ENCODE data around the gene PTCSC3. TPM values are rescaled to one million over a fixed set of nuclear protein-coding genes. Genes with fewer than 3 reads are reported as not detected.

PTCSC3 gene
- total and polyA plus RNA-seq, 2 experiments from 2014 or later: not detected

DNA sequence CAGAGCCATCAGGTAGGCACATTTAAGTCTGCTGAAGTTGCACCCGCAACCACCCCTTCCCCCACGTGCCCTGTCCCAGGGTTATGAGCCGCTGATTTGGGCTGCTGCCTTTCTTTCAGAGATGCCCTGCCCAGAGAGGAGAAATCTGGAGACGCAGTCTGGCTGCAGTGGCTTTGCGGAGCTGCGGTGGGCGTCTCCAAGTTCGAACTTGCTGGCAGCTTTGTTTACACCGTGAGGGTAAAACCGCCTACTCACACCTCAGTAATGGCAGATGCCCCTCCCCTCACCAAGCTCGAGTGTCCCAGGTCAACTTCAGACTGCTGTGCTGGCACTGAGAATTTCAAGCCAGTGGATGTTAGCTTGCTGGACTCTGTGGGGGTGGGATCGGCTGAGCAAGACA, 14.7 kb downstream of the PTCSC3 start:
- Histone ChIP-seq H3K79me2 (replicated peaks; ENCODE audit: insufficient read depth) (no peaks in the 10 kb centered on the region), H3K4me3 (peak overlapping the region; percentile 45), H3F3A (replicated peaks; ENCODE audit: low read depth) (no peaks in the 10 kb centered on the region), H3K36me3 (ENCODE audit: insufficient read depth) (no peaks in the 10 kb centered on the region), H3K9me2 (ENCODE audit: insufficient read depth) (no peaks in the 10 kb centered on the region), H3K27ac (ENCODE audit: low read depth) (no peak overlapping the region), H4K20me1 (replicated peaks; ENCODE audit: insufficient read depth) (no peaks in the 10 kb centered on the region), H2AFZ (peak overlapping the region; percentile 99), H3K4me2 (peak overlapping the region; percentile 70), H3K27me3 (ENCODE audit: insufficient read depth) (no peaks in the 10 kb centered on the region), H3K4me1 (ENCODE audit: insufficient read depth) (no peaks in the 10 kb centered on the region)
- no peaks in the 10 kb centered on the region for H3K27me3 Mint-ChIP-seq (ENCODE audit: insufficient read depth, low read depth, poor library complexity)
- DNase-seq (ENCODE audit: low spot score) (peak; percentile 61), ATAC-seq (peak; percentile 86)
- H3K4me3 Mint-ChIP-seq: no peak overlapping the region
- H3K4me1 Mint-ChIP-seq: no peaks in the 10 kb centered on the region
- H3K36me3 Mint-ChIP-seq (ENCODE audit: low read depth): no peaks in the 10 kb centered on the region
- H3K9me3 Mint-ChIP-seq: no peaks in the 10 kb centered on the region; the same call in 2 of the 3 replicates
- H3K27ac Mint-ChIP-seq: no peak overlapping the region; the same call in 1 of the 2 replicates
- TF ChIP-seq JUNB (IDR thresholded peaks at IDR 0.05; ENCODE audit: unreplicated experiment) (no peak), EZH2phosphoT487 (IDR thresholded peaks at IDR 0.05; ENCODE audit: unreplicated experiment) (no peak), CREB1 (CRISPR knock-in tag; IDR thresholded peaks at IDR 0.05; ENCODE audit: low read depth) (no peak), POLR2AphosphoS5 (IDR thresholded peaks at IDR 0.05; ENCODE audit: low read depth) (no peak), ZNF114 (CRISPR knock-in tag; IDR thresholded peaks at IDR 0.05) (no peak), EZH2 (IDR thresholded peaks at IDR 0.05; ENCODE audit: low read depth, unreplicated experiment) (no peak), ZNF331 (CRISPR knock-in tag; IDR thresholded peaks at IDR 0.05; ENCODE audit: low read depth) (no peak), NANOG (IDR thresholded peaks at IDR 0.05; ENCODE audit: borderline replicate concordance) (no peak), STAT1 (IDR thresholded peaks at IDR 0.05; ENCODE audit: unreplicated experiment) (no peak)
- TF ChIP-seq, protein P1, sequence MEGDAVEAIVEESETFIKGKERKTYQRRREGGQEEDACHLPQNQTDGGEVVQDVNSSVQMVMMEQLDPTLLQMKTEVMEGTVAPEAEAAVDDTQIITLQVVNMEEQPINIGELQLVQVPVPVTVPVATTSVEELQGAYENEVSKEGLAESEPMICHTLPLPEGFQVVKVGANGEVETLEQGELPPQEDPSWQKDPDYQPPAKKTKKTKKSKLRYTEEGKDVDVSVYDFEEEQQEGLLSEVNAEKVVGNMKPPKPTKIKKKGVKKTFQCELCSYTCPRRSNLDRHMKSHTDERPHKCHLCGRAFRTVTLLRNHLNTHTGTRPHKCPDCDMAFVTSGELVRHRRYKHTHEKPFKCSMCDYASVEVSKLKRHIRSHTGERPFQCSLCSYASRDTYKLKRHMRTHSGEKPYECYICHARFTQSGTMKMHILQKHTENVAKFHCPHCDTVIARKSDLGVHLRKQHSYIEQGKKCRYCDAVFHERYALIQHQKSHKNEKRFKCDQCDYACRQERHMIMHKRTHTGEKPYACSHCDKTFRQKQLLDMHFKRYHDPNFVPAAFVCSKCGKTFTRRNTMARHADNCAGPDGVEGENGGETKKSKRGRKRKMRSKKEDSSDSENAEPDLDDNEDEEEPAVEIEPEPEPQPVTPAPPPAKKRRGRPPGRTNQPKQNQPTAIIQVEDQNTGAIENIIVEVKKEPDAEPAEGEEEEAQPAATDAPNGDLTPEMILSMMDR (conservative IDR thresholded peaks at IDR 0.05; ENCODE audit: low read depth in 2 of 2): no peak
- TF ChIP-seq, protein P2, sequence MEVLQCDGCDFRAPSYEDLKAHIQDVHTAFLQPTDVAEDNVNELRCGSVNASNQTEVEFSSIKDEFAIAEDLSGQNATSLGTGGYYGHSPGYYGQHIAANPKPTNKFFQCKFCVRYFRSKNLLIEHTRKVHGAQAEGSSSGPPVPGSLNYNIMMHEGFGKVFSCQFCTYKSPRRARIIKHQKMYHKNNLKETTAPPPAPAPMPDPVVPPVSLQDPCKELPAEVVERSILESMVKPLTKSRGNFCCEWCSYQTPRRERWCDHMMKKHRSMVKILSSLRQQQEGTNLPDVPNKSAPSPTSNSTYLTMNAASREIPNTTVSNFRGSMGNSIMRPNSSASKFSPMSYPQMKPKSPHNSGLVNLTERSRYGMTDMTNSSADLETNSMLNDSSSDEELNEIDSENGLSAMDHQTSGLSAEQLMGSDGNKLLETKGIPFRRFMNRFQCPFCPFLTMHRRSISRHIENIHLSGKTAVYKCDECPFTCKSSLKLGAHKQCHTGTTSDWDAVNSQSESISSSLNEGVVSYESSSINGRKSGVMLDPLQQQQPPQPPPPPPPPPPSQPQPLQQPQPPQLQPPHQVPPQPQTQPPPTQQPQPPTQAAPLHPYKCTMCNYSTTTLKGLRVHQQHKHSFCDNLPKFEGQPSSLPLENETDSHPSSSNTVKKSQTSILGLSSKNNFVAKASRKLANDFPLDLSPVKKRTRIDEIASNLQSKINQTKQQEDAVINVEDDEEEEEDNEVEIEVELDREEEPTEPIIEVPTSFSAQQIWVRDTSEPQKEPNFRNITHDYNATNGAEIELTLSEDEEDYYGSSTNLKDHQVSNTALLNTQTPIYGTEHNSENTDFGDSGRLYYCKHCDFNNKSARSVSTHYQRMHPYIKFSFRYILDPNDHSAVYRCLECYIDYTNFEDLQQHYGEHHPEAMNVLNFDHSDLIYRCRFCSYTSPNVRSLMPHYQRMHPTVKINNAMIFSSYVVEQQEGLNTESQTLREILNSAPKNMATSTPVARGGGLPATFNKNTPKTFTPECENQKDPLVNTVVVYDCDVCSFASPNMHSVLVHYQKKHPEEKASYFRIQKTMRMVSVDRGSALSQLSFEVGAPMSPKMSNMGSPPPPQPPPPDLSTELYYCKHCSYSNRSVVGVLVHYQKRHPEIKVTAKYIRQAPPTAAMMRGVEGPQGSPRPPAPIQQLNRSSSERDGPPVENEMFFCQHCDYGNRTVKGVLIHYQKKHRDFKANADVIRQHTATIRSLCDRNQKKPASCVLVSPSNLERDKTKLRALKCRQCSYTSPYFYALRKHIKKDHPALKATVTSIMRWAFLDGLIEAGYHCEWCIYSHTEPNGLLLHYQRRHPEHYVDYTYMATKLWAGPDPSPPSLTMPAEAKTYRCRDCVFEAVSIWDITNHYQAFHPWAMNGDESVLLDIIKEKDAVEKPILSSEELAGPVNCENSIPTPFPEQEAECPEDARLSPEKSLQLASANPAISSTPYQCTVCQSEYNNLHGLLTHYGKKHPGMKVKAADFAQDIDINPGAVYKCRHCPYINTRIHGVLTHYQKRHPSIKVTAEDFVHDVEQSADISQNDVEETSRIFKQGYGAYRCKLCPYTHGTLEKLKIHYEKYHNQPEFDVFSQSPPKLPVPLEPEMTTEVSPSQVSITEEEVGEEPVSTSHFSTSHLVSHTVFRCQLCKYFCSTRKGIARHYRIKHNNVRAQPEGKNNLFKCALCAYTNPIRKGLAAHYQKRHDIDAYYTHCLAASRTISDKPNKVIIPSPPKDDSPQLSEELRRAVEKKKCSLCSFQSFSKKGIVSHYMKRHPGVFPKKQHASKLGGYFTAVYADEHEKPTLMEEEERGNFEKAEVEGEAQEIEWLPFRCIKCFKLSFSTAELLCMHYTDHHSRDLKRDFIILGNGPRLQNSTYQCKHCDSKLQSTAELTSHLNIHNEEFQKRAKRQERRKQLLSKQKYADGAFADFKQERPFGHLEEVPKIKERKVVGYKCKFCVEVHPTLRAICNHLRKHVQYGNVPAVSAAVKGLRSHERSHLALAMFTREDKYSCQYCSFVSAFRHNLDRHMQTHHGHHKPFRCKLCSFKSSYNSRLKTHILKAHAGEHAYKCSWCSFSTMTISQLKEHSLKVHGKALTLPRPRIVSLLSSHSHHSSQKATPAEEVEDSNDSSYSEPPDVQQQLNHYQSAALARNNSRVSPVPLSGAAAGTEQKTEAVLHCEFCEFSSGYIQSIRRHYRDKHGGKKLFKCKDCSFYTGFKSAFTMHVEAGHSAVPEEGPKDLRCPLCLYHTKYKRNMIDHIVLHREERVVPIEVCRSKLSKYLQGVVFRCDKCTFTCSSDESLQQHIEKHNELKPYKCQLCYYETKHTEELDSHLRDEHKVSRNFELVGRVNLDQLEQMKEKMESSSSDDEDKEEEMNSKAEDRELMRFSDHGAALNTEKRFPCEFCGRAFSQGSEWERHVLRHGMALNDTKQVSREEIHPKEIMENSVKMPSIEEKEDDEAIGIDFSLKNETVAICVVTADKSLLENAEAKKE (CRISPR knock-in tag; IDR thresholded peaks at IDR 0.05): no peak
- TF ChIP-seq, protein P3, sequence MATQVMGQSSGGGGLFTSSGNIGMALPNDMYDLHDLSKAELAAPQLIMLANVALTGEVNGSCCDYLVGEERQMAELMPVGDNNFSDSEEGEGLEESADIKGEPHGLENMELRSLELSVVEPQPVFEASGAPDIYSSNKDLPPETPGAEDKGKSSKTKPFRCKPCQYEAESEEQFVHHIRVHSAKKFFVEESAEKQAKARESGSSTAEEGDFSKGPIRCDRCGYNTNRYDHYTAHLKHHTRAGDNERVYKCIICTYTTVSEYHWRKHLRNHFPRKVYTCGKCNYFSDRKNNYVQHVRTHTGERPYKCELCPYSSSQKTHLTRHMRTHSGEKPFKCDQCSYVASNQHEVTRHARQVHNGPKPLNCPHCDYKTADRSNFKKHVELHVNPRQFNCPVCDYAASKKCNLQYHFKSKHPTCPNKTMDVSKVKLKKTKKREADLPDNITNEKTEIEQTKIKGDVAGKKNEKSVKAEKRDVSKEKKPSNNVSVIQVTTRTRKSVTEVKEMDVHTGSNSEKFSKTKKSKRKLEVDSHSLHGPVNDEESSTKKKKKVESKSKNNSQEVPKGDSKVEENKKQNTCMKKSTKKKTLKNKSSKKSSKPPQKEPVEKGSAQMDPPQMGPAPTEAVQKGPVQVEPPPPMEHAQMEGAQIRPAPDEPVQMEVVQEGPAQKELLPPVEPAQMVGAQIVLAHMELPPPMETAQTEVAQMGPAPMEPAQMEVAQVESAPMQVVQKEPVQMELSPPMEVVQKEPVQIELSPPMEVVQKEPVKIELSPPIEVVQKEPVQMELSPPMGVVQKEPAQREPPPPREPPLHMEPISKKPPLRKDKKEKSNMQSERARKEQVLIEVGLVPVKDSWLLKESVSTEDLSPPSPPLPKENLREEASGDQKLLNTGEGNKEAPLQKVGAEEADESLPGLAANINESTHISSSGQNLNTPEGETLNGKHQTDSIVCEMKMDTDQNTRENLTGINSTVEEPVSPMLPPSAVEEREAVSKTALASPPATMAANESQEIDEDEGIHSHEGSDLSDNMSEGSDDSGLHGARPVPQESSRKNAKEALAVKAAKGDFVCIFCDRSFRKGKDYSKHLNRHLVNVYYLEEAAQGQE (IDR thresholded peaks at IDR 0.05; ENCODE audit: unreplicated experiment): no peak
- TF ChIP-seq, protein P4, sequence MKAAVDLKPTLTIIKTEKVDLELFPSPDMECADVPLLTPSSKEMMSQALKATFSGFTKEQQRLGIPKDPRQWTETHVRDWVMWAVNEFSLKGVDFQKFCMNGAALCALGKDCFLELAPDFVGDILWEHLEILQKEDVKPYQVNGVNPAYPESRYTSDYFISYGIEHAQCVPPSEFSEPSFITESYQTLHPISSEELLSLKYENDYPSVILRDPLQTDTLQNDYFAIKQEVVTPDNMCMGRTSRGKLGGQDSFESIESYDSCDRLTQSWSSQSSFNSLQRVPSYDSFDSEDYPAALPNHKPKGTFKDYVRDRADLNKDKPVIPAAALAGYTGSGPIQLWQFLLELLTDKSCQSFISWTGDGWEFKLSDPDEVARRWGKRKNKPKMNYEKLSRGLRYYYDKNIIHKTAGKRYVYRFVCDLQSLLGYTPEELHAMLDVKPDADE (IDR thresholded peaks at IDR 0.05): no peak
